ENCODE results near the gene GPC6.

Gene GPC6

GRCh38 chr13:93228643-93228937 lies 2.0 kb downstream of the GPC6 start:
- DNase-seq (ENCODE audit: low read depth), result no peak
- peak overlapping the region; percentile 81 for H3K4me3 ChIP-seq (replicated peaks; ENCODE audit: low read depth, low read length)
- no peak for TF ChIP-seq CTCF (IDR thresholded peaks at IDR 0.05; ENCODE audit: low read length, missing control alignments)

GRCh38 chr13:93230261-93230855 lies 3.8 kb downstream of the GPC6 start:
- TF ChIP-seq CTCF (IDR thresholded peaks at IDR 0.05; ENCODE audit: low read length, missing control alignments), result no peak
- peak overlapping the region; percentile 81 for H3K4me3 ChIP-seq (replicated peaks; ENCODE audit: low read depth, low read length)
- peak; percentile 85 for DNase-seq (ENCODE audit: low read depth)

GRCh38 chr13:93231867-93232266 lies 5.3 kb downstream of the GPC6 start:
- no peak for DNase-seq (ENCODE audit: low read depth)
- TF ChIP-seq CTCF (IDR thresholded peaks at IDR 0.05; ENCODE audit: low read length, missing control alignments), result no peak
- H3K4me3 ChIP-seq (replicated peaks; ENCODE audit: low read depth, low read length), result no peak overlapping the region

- TF ChIP-seq CTCF (IDR thresholded peaks at IDR 0.05; ENCODE audit: low read length, missing control alignments), result no peak
- no peak for DNase-seq (ENCODE audit: low read depth)
- no peak overlapping the region for H3K4me3 ChIP-seq (replicated peaks; ENCODE audit: low read depth, low read length)
Measured at GRCh38 chr13:93233997-93234416, 7.4 kb downstream of the GPC6 start.

GRCh38 chr13:93234459-93234858 lies 7.9 kb downstream of the GPC6 start:
- TF ChIP-seq CTCF (IDR thresholded peaks at IDR 0.05; ENCODE audit: low read length, missing control alignments), result no peak
- no peak for DNase-seq (ENCODE audit: low read depth)
- H3K4me3 ChIP-seq (replicated peaks; ENCODE audit: low read depth, low read length), result no peak overlapping the region

- no peak overlapping the region for H3K4me3 ChIP-seq (replicated peaks; ENCODE audit: low read depth, low read length)
- peak; percentile 40 for DNase-seq (ENCODE audit: low read depth)
- no peak for TF ChIP-seq CTCF (IDR thresholded peaks at IDR 0.05; ENCODE audit: low read length, missing control alignments)
Measured at GRCh38 chr13:93235258-93236015, 8.8 kb downstream of the GPC6 start.

GRCh38 chr13:93238711-93239110 lies 12.1 kb downstream of the GPC6 start:
- no peak for DNase-seq (ENCODE audit: low read depth)
- H3K4me3 ChIP-seq (replicated peaks; ENCODE audit: low read depth, low read length), result no peak overlapping the region
- TF ChIP-seq CTCF (IDR thresholded peaks at IDR 0.05; ENCODE audit: low read length, missing control alignments), result no peak
